GM21786 (cell line): ENCODE measurements around the gene CD247.

Experiments used
- ATAC-seq: cut with Tn5 transposase; IDR thresholded peaks from one replicate; pipeline ENCODE4 v1.9.1; 2021; ENCODE audit not compliant: unreplicated experiment

CD247 gene

DNA sequence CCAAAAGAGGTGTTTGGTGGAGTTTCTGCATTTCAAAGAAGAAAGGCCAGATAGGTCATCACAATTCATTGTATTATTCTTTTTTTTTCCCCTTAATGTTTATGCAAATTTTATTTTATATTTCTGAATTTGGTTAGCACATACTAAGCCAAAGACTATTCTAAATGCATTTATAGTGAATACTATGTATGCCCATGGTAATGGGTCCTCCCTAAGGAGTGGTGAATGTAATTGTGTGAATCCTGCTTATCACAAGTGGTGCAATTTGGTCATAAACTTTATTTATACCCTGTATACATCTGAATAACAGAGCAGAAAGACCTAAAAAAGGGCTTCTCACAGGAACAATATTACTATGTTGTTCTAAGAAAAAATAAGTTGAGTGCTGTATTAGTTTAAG lies 99.1 kb downstream of the CD247 start:
- no peak for ATAC-seq

DNA sequence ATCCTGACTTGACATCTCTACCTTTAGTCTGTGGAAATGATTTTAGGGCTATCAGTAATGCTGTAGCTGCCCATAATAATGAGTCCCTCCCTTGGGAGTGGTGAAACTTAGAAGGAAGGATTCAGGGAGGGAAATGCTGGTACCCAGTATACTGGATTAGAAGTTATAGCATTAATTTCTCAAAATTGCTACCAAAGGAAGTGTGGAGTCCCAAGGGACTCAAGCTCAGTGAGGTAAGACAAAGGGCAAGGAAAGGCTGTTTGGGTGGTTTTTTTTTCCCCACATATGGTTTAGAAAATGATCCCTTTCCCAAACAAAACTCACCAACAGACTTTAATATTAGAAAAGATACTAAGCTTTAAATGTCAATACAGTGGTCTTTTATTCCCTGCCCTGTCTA lies 99.9 kb downstream of the CD247 start:
- ATAC-seq = no peak

DNA sequence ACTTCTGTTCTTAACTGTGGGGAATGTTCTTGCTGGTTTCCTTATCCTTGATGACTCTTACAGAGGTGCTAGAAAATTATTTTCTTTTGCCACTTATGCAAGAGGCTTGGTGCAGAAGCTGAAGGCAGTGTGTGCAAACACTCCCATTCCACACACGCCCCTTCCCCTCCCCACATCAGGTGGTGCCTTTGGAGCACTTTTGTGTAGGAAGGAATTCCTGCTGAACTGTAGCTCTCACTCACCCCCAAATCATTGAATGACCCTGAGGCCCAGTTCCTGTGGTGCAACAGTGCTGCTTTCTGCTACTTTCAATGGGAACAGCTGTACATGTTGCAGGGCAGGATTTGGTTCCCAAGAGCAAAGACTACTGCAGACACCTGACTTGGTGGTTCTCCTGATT lies 101.8 kb downstream of the CD247 start:
- no peak for ATAC-seq

DNA sequence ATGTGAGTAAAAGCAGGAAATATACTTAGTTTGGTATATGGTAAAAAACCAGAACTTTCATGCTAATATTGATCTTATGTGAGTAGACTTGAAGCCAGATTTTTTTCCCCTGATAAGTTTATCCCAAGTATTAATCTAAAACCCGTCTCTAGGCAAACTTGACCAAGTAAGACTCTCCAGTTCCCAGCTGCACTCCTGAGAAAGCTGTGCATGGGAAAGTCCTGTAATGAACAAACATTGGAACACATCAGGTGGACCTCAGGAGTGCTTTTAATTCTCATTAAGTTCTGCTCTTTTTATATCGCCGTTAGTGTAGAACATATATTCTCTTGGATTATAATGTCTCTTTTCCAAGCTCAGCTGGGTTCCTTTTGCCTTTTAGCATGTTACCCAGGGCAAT lies 105.0 kb downstream of the CD247 start:
- no peak for ATAC-seq

DNA sequence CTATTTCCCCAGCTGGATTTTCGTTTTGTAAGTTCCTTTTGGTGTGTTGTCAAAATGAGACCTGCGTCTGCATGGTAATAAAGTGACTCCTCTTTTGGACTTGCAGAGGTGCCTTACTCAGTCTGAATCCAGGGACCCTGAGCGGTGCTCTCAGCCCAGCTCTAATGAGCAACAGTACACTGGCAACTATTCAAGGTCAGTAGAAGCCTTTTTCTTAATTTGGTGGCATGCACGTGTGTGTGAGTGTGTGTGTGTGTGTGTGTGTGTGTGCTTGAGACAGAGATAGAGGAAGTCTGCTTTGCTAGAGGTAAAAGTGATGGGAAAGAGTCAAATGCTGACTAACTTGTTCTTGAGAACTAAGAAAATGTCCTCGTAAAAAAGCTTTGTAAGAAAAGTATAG lies 105.4 kb downstream of the CD247 start:
- no peak for ATAC-seq

DNA sequence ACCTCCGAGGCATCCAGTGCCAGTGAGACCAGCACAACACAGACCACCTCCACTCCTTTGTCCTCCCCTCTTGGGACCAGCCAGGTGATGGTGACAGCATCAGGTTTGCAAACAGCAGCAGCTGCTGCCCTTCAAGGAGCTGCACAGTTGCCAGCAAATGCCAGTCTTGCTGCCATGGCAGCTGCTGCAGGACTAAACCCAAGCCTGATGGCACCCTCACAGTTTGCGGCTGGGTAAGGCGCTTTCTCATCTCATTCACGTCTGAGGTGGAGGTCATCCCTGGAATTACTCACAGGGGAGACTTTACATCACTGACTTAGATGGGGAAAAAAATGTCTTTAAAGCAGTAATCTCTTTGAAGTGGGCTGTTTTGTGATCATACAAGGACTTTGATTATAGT lies 106.3 kb downstream of the CD247 start:
- no peak for ATAC-seq

DNA sequence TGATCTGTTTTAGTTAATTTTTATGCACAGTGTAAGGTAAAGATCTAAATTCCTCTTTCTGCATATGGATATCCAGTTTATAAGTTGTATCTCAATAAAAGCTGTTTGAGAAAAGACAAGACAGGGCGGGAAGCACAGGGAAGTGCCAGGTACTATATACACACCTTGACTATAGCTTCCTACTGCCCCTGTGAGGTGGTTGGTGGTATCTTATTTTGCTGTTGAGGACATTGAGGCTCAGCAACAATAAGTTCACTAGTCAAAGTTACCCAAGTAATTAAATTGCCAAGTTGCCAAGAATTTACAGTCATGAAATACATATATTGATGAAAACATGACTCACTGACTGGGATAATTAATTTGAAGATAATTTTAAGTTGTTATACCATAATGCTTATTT lies 109.1 kb downstream of the CD247 start:
- no peak for ATAC-seq

DNA sequence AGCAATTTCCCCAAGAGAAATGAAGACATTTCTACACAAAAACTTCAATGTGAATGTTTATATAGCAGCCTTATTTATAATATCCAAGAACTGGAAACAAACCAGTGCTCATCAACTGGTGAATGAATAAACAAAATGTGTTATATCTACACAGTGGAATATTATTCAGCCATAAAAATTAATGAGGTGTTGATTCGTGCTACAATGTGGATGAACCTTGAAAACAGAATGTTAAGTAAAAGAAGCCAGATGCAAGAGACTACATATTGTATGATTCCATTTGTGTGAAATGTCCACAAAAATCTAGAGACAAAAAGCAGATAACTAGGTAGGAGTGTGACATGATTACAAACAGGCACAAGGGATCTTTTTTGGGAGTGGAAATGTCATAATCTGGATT lies 110.0 kb downstream of the CD247 start:
- ATAC-seq = no peak

DNA sequence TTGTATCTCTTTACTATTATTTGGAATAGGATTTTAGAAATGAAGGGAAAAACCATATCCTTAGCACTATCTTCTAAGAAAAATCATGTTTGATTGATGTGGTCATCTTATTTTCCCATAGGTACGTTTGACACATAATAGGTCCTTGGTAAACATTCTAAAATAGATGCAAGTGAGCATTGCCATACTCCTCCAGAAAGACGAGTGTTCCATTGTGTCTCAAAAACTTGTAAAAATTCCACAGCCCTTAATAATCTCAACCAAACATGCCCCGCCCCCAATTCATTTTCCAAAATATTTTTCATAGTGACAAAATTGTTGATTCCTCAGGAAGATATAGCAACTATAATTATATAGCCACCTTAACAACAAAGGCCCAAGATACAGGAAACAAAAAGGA lies 113.4 kb downstream of the CD247 start:
- no peak for ATAC-seq

DNA sequence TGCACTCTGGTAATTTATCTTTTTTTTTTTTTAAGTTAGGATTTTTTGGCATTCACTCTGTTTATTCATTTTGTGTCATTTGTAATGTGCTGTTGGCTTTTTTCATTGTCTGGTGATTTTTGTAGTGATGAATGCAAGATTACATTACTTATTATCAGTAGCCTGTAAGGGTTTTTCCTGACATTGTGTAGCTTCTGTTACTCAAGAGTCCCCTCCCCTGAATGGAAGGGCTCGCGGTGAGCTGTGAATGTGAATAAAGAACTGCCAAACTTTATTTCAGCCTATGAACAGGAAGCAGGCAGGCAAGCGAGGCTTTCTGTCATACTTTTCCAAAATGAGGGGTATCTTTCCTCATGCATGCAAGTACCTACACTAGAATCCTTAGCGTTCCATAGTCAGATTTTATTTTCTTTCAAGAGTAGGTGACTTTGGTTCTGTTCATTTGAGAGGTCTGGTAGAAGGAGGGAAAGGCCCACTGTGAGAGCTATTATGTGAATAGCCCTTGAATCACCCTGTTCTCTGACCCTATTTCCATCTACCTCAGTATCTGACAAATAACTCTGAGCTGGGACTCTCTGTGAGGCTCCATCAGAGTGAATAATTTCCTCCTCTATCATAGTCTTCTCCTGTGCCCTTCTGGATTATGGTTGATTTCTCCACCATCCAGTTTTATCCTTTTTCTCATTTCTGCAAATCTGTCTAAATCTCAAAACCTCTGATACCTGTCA lies 114.0 kb downstream of the CD247 start:
- ATAC-seq = no peak

DNA sequence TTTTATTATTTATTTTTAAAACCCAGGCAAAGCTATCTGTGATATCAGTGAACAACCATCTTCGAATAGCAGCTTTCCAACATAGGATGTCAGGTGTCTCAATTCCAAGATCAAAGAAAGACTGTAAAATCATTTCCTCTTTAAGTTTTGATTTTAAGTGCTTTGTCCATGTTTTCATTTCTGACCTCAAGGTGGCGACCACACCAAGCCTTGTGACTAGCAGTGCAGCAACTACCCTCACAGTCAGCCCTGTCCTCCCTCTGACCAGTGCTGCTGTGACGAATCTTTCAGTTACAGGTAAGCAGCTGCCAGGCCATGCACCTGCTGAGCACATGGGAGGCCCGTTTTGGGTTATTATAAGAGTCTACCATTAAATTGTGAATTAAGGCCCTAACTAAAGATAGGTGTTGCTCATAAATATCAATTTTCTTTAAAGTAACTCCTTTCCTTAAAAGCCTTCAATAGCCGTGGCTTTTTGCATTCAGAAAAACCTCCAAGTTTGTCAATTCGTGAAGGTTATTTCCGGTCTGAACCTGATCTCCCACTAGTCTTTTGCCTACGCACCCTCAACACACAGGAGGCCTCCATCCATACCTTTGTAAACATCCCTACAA lies 117.0 kb downstream of the CD247 start:
- ATAC-seq = no peak

DNA sequence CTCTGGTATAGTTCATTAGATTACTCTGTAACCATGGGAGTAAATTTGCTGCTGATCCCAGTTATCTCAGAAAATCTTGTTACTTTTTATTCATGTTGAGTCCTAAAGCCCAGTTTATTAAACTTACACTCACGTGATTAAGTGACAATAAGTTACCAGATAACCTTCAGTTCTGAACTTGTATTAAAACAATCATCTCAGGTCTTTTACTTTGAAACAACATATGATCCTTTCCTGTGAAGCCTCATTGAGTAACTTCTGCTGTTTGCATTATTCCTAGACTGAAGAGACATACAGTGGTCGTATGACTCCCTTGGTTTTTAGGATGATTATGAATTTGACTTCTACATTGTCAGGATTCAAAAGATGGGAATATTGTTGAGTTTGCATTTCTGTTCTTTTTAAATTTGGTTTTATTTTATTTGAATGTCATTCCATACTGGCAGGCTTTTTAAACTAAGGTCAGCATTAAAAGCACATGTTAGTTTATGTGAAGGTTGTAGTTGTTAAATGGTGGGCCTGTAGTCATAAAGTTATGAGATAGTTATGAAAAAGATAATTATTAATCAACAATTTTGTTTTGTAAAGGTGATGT lies 117.9 kb downstream of the CD247 start:
- no peak for ATAC-seq

DNA sequence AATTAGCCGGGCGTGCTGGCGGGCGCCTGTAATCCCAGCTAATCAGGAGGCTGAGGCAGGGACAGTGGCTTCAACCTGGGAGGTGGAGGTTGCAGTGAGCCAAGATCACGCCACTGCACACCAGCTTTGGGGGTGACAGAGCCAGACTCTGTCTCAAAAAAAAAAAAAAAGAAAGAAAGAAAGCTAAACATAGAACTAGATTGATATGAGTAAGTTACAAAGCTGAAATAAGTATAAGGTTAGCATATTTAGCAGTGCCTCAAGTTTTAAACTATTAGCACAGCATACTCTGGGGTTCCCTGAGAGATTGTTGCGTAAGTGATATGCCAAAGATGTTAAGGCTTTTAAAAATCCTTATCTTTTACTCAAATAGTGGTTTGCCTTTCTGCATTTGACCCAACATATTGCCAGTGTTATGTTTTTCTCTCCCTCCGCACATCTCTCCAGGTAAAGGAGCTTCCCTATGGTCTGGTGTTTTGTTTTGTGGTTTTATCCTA lies 126.1 kb downstream of the CD247 start:
- ATAC-seq = no peak

DNA sequence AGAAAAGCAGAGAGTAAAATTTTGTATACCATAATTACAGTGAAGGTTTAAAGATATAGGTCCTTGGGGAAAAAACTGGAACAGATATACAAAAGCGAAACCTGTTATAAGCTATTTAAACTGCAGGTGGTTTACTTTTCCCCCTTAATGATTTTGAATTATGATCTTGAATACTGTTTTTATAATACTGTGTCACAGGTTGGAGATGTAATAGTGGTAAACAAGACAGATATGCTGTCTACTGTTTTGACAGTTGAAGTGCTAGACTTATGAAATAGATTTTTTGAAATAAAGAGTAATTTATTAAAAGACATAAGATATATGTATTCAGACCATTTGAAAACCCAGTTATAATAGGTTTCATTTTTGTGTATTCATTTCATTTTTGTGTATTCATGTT lies 129.4 kb downstream of the CD247 start:
- no peak for ATAC-seq

DNA sequence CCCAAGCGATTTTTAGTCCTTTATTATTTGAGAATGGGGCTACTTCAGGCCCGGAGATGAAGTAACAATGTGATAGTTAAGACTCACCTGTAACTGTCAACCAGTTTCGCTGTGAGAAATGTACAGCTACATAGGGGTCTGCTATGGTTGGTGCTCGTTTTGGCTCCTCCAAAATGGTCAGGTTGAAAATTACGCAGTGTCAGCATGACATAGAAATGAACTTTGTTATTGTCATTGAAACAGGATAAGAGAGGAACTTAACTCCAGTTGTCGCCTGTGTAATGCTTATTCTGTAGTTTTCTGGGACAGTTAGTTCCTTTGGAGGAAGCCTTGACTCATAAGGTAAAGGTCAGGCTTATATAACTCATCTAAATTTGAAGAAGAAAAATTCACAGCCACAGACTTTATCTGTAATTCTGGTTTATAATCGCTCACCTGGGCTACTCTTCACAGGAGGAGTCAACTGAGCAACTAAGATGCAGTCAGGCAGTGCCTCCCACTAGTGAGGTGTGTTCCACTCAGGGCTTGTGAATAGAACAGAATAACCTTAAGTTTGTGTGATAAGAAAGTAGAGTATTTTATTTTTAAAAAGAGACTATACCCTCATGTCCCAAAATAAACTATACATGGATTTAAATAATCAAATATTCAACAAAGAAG lies 130.9 kb downstream of the CD247 start:
- no peak for ATAC-seq
